GM12878 (cell line): ENCODE results near the gene PRDM15. TPM values are rescaled to one million over a fixed set of nuclear protein-coding genes. Genes with fewer than 3 reads are reported as not detected.

Experiments
- CTCF ChIP-seq, 3 experiments: IDR thresholded peaks in 2 of 3; conservative IDR thresholded peaks in 1 of 3; 2 replicates each; pipeline ENCODE4 v1.5.1; 2011; ENCODE audit warnings: low read depth in 3 of 3, low read length in 3 of 3, mild to moderate bottlenecking in 3 of 3, control low read depth in 2 of 3, moderate library complexity in 2 of 3, inconsistent platforms in 1 of 3, mixed read lengths in 1 of 3; ENCODE audit not compliant: control insufficient read depth in 2 of 3, insufficient read depth in 1 of 3; ENCODE audit errors: extremely low read depth in 1 of 3
- E2F4 ChIP-seq: IDR thresholded peaks from 2 replicates; pipeline ENCODE4 v1.6.1; 2012; ENCODE audit warnings: low read depth, low read length, improper control_type of control experiment
- EGR1 ChIP-seq, 2 experiments: IDR thresholded peaks; 1 replicate in 1 of 2; 2 replicates in 1 of 2; pipeline ENCODE4 v1.6.1; 2011 to 2012; ENCODE audit warnings: low read depth in 2 of 2, low read length in 2 of 2, borderline replicate concordance in 1 of 2, mild to moderate bottlenecking in 1 of 2, moderate library complexity in 1 of 2
- EZH2 ChIP-seq: IDR thresholded peaks from 2 replicates; pipeline ENCODE4 v1.6.1; 2012; ENCODE audit warnings: low read depth, mild to moderate bottlenecking, control low read depth, inconsistent platforms, low read length, borderline replicate concordance; ENCODE audit not compliant: control insufficient read depth
- HDGF ChIP-seq: fragments of 450-650 bp; IDR thresholded peaks from 2 replicates; pipeline ENCODE4 v1.6.1; 2016; ENCODE audit warnings: antibody characterized with exemption
- IKZF1 ChIP-seq: fragments of 450-650 bp; conservative IDR thresholded peaks from 2 replicates; pipeline ENCODE4 v1.6.1; 2017; ENCODE audit warnings: antibody characterized with exemption, mild to moderate bottlenecking
- KAT2A ChIP-seq: conservative IDR thresholded peaks from 2 replicates; pipeline ENCODE4 v1.6.1; 2011; ENCODE audit warnings: low read depth, low read length; ENCODE audit not compliant: control insufficient read depth
- KLF5 ChIP-seq: fragments of 450-650 bp; IDR thresholded peaks from 2 replicates; pipeline ENCODE4 v1.6.1; 2014; ENCODE audit warnings: mild to moderate bottlenecking; ENCODE audit not compliant: partially characterized antibody
- NKRF ChIP-seq: fragments of 450-650 bp; conservative IDR thresholded peaks from 2 replicates; pipeline ENCODE4 v1.6.1; 2017; ENCODE audit warnings: mild to moderate bottlenecking, moderate library complexity
- POLR2A ChIP-seq: IDR thresholded peaks from 2 replicates; pipeline ENCODE4 v1.6.1; 2011; ENCODE audit warnings: low read depth, mild to moderate bottlenecking, low read length
- RUNX3 ChIP-seq: IDR thresholded peaks from 2 replicates; pipeline ENCODE4 v1.6.1; 2012; ENCODE audit warnings: low read length, inconsistent platforms
- YBX1 ChIP-seq: fragments of 450-650 bp; IDR thresholded peaks from 2 replicates; pipeline ENCODE4 v1.6.1; 2016; ENCODE audit warnings: antibody characterized with exemption
- polyA plus RNA-seq, 11 experiments: library from polyadenylated mRNA; depleted of rRNA in 4 of 11; unstranded in 6 of 11; stranded (reverse) in 5 of 11; fragments of >200 nt; fragmentation: Nextera tagmentation in 4 of 11; fragmentation: Illumina TruSeq in 1 of 11; extraction: Ambion mirVana in 4 of 11; extraction: Trizol in 1 of 11; gene quantifications; 1 replicate in 1 of 11; 2 replicates in 10 of 11; pipeline versions ENCODE4 v1.2.1 to v1.2.3, GENCODE V29; 2011 to 2016; ENCODE audit warnings: inconsistent platforms in 2 of 11, missing spikeins in 2 of 11, low read depth in 1 of 11
- total RNA-seq, 4 experiments: library from RNA; depleted of rRNA in 3 of 4; stranded (reverse); fragments of >200 nt in 3 of 4; fragmentation: Illumina TruSeq in 1 of 4; extraction: Trizol in 1 of 4; gene quantifications; 2 replicates each; pipeline versions ENCODE4 v1.2.1 to v1.2.3, GENCODE V29; 2013 to 2021
- TF ChIP-seq, protein P1 (sequence below): fragments of 450-650 bp; IDR thresholded peaks from 2 replicates; pipeline ENCODE4 v1.6.1; 2017; ENCODE audit warnings: mild to moderate bottlenecking, moderate library complexity
- TF ChIP-seq, protein P2 (sequence below): IDR thresholded peaks from 2 replicates; pipeline ENCODE4 v1.6.1; 2012; ENCODE audit warnings: improper control_type of control experiment, low read depth, low read length; ENCODE audit not compliant: insufficient replicate concordance

Gene PRDM15
- total and polyA plus RNA-seq, 10 of the 15 experiments (the other 5 are each of a cell fraction or from before 2014, with no cell fraction given) = 2.2 to 16.0 (median 8.6) TPM

DNA sequence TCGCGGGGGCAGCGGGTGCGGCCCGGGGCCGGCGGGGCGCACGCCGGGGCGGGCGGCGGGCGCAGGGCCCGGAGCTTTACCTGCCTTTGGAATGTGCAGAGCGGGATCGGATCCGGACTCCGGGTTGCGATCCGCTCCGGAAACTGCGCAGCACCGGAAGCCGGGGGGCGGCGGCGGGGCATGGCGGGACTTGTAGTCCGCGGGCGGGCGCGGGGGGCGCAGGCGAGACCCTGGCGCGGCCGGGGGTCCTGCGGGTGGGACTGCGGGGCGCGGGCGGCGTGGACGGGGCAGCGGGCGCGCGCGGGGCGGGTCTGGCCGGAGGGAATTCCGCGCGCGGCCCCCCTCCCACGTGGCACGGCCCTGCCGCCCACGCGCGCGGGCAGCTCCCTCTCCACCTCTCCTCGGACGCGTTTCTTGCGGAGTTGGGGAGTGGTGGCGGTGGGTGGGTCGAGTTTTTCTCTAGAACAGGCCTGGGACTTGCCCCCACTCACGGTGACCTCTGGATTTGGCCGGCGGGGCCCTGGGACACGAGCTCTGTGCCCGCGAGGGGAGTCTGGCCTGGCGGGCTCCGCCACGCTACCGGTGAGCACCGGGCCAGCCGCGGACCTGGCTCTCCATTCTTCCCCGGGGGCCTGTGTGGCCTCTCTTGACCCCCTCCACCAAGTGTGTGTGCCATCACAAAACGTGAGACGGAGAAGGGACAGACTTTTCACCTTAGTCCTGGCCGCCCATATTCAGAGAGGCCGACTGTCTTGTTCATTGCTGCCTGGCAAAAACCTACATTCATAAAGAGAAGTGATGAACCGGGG lies at the start of gene PRDM15 (continued):
- TF ChIP-seq, protein P1, sequence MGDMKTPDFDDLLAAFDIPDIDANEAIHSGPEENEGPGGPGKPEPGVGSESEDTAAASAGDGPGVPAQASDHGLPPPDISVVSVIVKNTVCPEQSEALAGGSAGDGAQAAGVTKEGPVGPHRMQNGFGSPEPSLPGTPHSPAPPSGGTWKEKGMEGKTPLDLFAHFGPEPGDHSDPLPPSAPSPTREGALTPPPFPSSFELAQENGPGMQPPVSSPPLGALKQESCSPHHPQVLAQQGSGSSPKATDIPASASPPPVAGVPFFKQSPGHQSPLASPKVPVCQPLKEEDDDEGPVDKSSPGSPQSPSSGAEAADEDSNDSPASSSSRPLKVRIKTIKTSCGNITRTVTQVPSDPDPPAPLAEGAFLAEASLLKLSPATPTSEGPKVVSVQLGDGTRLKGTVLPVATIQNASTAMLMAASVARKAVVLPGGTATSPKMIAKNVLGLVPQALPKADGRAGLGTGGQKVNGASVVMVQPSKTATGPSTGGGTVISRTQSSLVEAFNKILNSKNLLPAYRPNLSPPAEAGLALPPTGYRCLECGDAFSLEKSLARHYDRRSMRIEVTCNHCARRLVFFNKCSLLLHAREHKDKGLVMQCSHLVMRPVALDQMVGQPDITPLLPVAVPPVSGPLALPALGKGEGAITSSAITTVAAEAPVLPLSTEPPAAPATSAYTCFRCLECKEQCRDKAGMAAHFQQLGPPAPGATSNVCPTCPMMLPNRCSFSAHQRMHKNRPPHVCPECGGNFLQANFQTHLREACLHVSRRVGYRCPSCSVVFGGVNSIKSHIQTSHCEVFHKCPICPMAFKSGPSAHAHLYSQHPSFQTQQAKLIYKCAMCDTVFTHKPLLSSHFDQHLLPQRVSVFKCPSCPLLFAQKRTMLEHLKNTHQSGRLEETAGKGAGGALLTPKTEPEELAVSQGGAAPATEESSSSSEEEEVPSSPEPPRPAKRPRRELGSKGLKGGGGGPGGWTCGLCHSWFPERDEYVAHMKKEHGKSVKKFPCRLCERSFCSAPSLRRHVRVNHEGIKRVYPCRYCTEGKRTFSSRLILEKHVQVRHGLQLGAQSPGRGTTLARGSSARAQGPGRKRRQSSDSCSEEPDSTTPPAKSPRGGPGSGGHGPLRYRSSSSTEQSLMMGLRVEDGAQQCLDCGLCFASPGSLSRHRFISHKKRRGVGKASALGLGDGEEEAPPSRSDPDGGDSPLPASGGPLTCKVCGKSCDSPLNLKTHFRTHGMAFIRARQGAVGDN = peak; percentile 82
- TF ChIP-seq NKRF (peak; percentile 83), E2F4 (no peak), EGR1 (IDR thresholded peaks at IDR 0.05; ENCODE audit: borderline replicate concordance in 1 of 2, low read depth in 2 of 2, low read length in 2 of 2) (peak; percentile 77 to 95), IKZF1 (peak; percentile 86), YBX1 (no peak), EZH2 (no peak), RUNX3 (no peak; the same call in 1 of the 2 replicates), CTCF (IDR thresholded peaks at IDR 0.05 in 2 of 3, conservative IDR thresholded peaks at IDR 0.05 in 1 of 3; ENCODE audit: control insufficient read depth in 2 of 3, extremely low read depth in 1 of 3, insufficient read depth in 1 of 3, low read depth in 3 of 3, low read length in 3 of 3) (no peak), POLR2A (peak; percentile 82), HDGF (0 out of 2 replicates have a peak, but pooled peaks have one; percentile 36), KAT2A (no peak), KLF5 (no peak)
- TF ChIP-seq, protein P2, sequence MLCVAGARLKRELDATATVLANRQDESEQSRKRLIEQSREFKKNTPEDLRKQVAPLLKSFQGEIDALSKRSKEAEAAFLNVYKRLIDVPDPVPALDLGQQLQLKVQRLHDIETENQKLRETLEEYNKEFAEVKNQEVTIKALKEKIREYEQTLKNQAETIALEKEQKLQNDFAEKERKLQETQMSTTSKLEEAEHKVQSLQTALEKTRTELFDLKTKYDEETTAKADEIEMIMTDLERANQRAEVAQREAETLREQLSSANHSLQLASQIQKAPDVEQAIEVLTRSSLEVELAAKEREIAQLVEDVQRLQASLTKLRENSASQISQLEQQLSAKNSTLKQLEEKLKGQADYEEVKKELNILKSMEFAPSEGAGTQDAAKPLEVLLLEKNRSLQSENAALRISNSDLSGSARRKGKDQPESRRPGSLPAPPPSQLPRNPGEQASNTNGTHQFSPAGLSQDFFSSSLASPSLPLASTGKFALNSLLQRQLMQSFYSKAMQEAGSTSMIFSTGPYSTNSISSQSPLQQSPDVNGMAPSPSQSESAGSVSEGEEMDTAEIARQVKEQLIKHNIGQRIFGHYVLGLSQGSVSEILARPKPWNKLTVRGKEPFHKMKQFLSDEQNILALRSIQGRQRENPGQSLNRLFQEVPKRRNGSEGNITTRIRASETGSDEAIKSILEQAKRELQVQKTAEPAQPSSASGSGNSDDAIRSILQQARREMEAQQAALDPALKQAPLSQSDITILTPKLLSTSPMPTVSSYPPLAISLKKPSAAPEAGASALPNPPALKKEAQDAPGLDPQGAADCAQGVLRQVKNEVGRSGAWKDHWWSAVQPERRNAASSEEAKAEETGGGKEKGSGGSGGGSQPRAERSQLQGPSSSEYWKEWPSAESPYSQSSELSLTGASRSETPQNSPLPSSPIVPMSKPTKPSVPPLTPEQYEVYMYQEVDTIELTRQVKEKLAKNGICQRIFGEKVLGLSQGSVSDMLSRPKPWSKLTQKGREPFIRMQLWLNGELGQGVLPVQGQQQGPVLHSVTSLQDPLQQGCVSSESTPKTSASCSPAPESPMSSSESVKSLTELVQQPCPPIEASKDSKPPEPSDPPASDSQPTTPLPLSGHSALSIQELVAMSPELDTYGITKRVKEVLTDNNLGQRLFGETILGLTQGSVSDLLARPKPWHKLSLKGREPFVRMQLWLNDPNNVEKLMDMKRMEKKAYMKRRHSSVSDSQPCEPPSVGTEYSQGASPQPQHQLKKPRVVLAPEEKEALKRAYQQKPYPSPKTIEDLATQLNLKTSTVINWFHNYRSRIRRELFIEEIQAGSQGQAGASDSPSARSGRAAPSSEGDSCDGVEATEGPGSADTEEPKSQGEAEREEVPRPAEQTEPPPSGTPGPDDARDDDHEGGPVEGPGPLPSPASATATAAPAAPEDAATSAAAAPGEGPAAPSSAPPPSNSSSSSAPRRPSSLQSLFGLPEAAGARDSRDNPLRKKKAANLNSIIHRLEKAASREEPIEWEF = no peak
